Left ventricle myocardium inferior (tissue), 1 donor: ENCODE results near the gene CD300E. TPM values are rescaled to one million over a fixed set of nuclear protein-coding genes. Genes with fewer than 3 reads are reported as not detected.

ENCODE experiments used
- DNase-seq: peaks from one replicate; pipeline ENCODE4 v3.0.0-alpha.2; 2020
- H3K27ac ChIP-seq: fragments of 200-600 bp; replicated peaks from 2 replicates; pipeline ENCODE4 v1.8.0; 2021
- H3K27me3 ChIP-seq: fragments of 200-600 bp; 2 replicates; pipeline ENCODE4 v1.8.0; 2021; ENCODE audit warnings: low read depth
- H3K36me3 ChIP-seq: fragments of 200-600 bp; 2 replicates; pipeline ENCODE4 v1.8.0; 2021
- H3K4me1 ChIP-seq: fragments of 200-600 bp; 2 replicates; pipeline ENCODE4 v1.8.0; 2021
- H3K4me3 ChIP-seq: fragments of 200-600 bp; 2 replicates; pipeline ENCODE4 v1.8.0; 2021; ENCODE audit warnings: mild to moderate bottlenecking, moderate library complexity
- H3K9me3 ChIP-seq: fragments of 200-600 bp; replicated peaks from 2 replicates; pipeline ENCODE4 v1.8.0; 2021
- intact Hi-C: fragments of 100-400 bp; cut with micrococcal nuclease; formaldehyde crosslinking; loops from one replicate; pipeline ENCODE4 v1.11.0; 2022
- total RNA-seq: library from RNA; stranded (reverse); fragmentation: NEBNext Ultra II Directional; extraction: Animal tissue kit (Norgen Biotek cat#: 25700); gene quantifications from one replicate; pipeline ENCODE4 v1.2.1, GENCODE V29; 2021
- TF ChIP-seq, protein P1 (sequence below): fragments of 200-600 bp; IDR thresholded peaks from 2 replicates; pipeline ENCODE4 v1.8.0; 2021; ENCODE audit warnings: antibody characterized with exemption, mild to moderate bottlenecking, borderline replicate concordance
- donor health status: DM: no; HTN: yes; CAD: no; lungs with severe emphysema.

CD300E gene
- total RNA-seq, 1 donor from 2014 or later: 0.30 TPM

DNA sequence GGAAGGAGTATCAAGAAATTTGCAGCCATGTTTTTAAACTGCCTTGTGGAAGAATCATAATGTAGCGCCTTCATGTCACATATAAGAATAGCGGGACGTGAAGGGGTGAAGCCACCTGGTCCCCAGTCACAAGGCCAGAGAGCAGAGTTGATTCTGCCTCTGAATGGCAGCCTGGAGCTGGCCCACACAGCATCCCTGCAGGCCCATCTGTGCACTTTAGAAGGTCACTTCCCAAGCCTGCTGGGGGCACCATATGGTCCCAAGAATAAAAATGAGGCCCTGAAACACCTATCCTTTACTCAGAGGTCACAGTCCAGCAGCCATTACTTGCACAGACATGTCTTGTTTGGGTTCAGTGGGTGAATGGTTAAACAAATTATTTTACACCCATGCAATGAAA, 15.0 kb downstream of the CD300E start:
- Histone ChIP-seq H3K27ac (no peak overlapping the region), H3K4me3 (no peak overlapping the region), H3K4me1 (no peaks in the 10 kb centered on the region), H3K36me3 (no peaks in the 10 kb centered on the region), H3K27me3 (peaks cover 61% of the 10 kb centered on the region), H3K9me3 (no peaks in the 10 kb centered on the region)
- intact Hi-C loops: no loop called here
- no peak for DNase-seq
- TF ChIP-seq, protein P1, sequence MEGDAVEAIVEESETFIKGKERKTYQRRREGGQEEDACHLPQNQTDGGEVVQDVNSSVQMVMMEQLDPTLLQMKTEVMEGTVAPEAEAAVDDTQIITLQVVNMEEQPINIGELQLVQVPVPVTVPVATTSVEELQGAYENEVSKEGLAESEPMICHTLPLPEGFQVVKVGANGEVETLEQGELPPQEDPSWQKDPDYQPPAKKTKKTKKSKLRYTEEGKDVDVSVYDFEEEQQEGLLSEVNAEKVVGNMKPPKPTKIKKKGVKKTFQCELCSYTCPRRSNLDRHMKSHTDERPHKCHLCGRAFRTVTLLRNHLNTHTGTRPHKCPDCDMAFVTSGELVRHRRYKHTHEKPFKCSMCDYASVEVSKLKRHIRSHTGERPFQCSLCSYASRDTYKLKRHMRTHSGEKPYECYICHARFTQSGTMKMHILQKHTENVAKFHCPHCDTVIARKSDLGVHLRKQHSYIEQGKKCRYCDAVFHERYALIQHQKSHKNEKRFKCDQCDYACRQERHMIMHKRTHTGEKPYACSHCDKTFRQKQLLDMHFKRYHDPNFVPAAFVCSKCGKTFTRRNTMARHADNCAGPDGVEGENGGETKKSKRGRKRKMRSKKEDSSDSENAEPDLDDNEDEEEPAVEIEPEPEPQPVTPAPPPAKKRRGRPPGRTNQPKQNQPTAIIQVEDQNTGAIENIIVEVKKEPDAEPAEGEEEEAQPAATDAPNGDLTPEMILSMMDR: no peak

DNA sequence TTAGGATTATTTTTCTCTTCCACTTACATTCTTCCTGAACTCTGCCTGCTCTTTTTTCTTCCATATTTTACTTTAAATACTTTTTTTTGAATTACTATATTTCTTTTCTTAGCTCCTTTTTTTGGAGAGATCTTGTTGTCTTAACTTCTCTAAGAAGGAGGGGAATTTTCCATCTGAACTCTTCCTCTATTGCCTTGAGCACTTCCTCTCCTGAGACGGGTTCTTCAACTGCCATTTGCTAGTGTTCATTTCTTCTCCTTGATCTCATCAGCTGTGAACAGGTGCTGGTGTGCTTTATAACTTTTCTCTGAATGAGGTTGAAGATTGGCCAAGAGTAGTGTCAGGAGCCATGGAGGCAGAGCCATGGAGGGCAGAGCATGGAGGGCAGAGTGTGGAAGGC, 16.3 kb downstream of the CD300E start:
- Histone ChIP-seq H3K4me3 (no peak overlapping the region), H3K9me3 (no peaks in the 10 kb centered on the region), H3K4me1 (no peaks in the 10 kb centered on the region), H3K27me3 (peaks cover 61% of the 10 kb centered on the region), H3K27ac (no peak overlapping the region), H3K36me3 (no peaks in the 10 kb centered on the region)
- intact Hi-C loops: no loop called here
- TF ChIP-seq, protein P1: no peak
- no peak for DNase-seq

DNA sequence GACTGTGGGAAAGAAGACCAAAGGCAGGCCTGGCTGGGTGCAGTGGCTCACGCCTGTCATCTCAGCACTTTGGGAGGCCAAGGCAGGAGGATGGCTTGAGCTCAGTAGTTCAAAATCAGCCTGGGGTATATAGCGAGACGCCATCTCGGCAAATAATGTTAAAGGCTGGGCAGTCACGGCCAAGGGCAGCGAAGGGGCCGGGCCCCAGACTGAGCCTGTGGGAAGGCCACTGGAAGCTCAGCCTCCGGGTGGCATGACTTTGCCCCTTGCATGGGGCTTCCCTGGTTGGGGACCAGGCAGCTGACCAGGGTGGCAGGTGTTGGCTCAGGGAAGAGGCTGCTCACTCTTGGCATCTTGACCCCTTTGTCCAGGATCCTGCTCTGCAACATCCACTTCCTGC, 17.5 kb downstream of the CD300E start:
- Histone ChIP-seq H3K4me1 (no peaks in the 10 kb centered on the region), H3K4me3 (no peak overlapping the region), H3K27ac (no peak overlapping the region)

DNA sequence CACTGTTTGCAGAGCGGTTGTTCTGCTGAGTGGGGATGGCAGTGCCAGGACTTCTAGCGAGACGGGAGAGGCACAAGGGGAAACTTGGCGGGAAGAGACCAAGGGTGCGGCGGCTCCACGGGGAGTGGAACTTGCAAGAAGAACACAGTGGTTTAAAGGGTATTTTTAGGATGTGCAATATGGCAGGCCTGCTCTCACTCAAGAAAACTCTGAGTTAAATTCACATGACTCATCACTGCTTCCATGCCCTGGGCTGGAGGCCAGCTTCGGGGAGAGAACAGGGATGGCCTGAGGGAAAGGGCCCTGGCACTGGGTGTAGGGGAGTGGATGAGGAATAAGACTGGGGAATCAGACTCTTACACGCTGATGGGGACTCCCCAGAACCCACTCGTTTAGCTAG, 18.2 kb downstream of the CD300E start:
- intact Hi-C loops: no loop called here
- no peaks in the 10 kb centered on the region for H3K9me3 ChIP-seq
- H3K27ac ChIP-seq: no peak overlapping the region
- TF ChIP-seq, protein P1: no peak
- no peaks in the 10 kb centered on the region for H3K36me3 ChIP-seq
- no peaks in the 10 kb centered on the region for H3K4me1 ChIP-seq
- no peak overlapping the region for H3K4me3 ChIP-seq
- peaks cover 63% of the 10 kb centered on the region for H3K27me3 ChIP-seq
- DNase-seq: peak; percentile 62

More for the DNA sequence above, 17.5 kb downstream of the CD300E start:
- intact Hi-C loops: no loop called here
- DNase-seq: no peak
- Histone ChIP-seq H3K9me3 (no peaks in the 10 kb centered on the region), H3K36me3 (no peaks in the 10 kb centered on the region), H3K27me3 (peaks cover 61% of the 10 kb centered on the region)
- TF ChIP-seq, protein P1: no peak

DNA sequence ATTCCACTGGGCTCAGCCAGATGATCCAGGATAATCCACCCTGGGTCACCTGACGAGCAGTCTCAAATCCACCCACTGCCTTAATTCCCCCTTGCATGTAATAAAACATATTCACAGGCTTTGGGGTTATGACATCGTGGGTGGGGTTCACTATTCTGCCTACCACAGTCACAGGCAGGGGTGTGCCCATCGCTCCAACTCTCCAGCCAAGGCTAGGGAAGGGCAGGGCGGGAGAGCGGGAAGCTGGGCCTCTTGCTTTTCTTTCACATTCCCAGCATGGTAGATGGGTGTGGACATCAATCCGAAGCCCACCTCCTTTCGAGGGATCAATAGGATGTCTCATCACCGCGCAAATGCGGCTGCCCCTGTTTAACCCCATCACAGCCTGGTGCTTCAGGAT, 18.8 kb downstream of the CD300E start:
- TF ChIP-seq, protein P1: no peak
- Histone ChIP-seq H3K4me1 (no peaks in the 10 kb centered on the region), H3K27ac (no peak overlapping the region), H3K9me3 (no peaks in the 10 kb centered on the region), H3K4me3 (no peak overlapping the region), H3K27me3 (peaks cover 61% of the 10 kb centered on the region), H3K36me3 (no peaks in the 10 kb centered on the region)
- no peak for DNase-seq
- intact Hi-C loops: no loop called here

DNA sequence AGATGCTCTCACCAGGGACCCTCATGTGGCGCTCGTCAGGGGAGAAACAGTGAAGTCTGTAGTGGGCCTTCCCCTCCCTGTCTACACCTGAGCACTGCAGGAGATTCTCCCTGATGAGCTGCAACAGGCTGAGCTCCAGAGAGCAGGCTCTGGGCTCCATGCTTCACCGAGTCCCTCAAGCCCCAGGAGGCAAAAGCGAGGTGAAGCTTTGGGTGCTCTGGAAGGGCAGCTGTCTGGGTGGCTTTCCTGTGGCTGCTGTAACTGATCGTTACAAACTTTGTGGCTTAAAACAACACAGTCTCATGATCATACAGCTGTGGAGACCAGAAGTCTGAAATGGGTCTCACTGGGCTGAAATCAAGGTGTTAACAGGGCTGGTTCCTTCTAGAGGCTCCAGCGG, 19.3 kb downstream of the CD300E start:
- Histone ChIP-seq H3K9me3 (no peaks in the 10 kb centered on the region), H3K4me1 (no peaks in the 10 kb centered on the region), H3K27me3 (peaks cover 61% of the 10 kb centered on the region), H3K27ac (no peak overlapping the region), H3K36me3 (no peaks in the 10 kb centered on the region), H3K4me3 (no peak overlapping the region)
- TF ChIP-seq, protein P1: no peak
- intact Hi-C loops: no loop called here
- no peak for DNase-seq
